Measurements from ENCODE around the gene FTO.
"Not testable (repeated sequence)": the region's sequence is repeated elsewhere in the genome, so short reads cannot be mapped to it uniquely, and the experiment has no call there.

FTO gene

GRCh38 chr16:54164789-54165173 lies 460.8 kb downstream of the FTO start:
- DNase-seq = no peak

- no peak for DNase-seq
Measured at GRCh38 chr16:54165174-54165911, 461.4 kb downstream of the FTO start.

- no peak for DNase-seq
Measured at GRCh38 chr16:54165912-54166865, 462.2 kb downstream of the FTO start.

GRCh38 chr16:54169112-54169511 lies 465.2 kb downstream of the FTO start:
- DNase-seq = no peak

GRCh38 chr16:54171626-54172537 lies 467.9 kb downstream of the FTO start:
- peak; percentile 82 for DNase-seq

GRCh38 chr16:54173490-54173889 lies 469.5 kb downstream of the FTO start:
- DNase-seq = no peak

- DNase-seq = no peak
Measured at GRCh38 chr16:54174201-54174600, 470.2 kb downstream of the FTO start.

- no peak for DNase-seq
Measured at GRCh38 chr16:54174750-54175149, 470.8 kb downstream of the FTO start.

GRCh38 chr16:54175169-54175551 lies 471.2 kb downstream of the FTO start:
- no peak for DNase-seq

GRCh38 chr16:54175552-54176375 lies 471.8 kb downstream of the FTO start:
- no peak for DNase-seq

- no peak for DNase-seq
Measured at GRCh38 chr16:54176376-54176901, 472.5 kb downstream of the FTO start.

GRCh38 chr16:54177052-54177861 lies 473.3 kb downstream of the FTO start:
- DNase-seq = no peak

- no peak for DNase-seq
Measured at GRCh38 chr16:54177862-54178477, 474.0 kb downstream of the FTO start.

GRCh38 chr16:54178478-54178976 lies 474.6 kb downstream of the FTO start:
- no peak for DNase-seq

GRCh38 chr16:54180421-54181359 lies 476.7 kb downstream of the FTO start:
- DNase-seq = no peak

- DNase-seq = not testable (repeated sequence)
Measured at GRCh38 chr16:54181683-54182329, 477.9 kb downstream of the FTO start.

GRCh38 chr16:54185045-54185444 lies 481.1 kb downstream of the FTO start:
- no peak for DNase-seq

- no peak for DNase-seq
Measured at GRCh38 chr16:54191163-54191562, 487.2 kb downstream of the FTO start.

All from fibroblast of skin of scalp (primary cell).